IMR-90 (cell line): ENCODE results near the gene ABHD15.

Experiments used
- BHLHE40 ChIP-seq: fragments of 150-350 bp; IDR thresholded peaks from 2 replicates; pipeline ENCODE4 v1.6.1; 2016; ENCODE audit warnings: mild to moderate bottlenecking, low read depth, low read length
- CHD1 ChIP-seq: IDR thresholded peaks from 2 replicates; pipeline ENCODE4 v1.6.1; 2012; ENCODE audit warnings: low read depth, low read length, improper control_type of control experiment
- FOS ChIP-seq: fragments of 150-350 bp; IDR thresholded peaks from 2 replicates; pipeline ENCODE4 v1.6.1; 2016; ENCODE audit warnings: low read depth, low read length
- MAFK ChIP-seq: IDR thresholded peaks from 2 replicates; pipeline ENCODE4 v1.6.1; 2012; ENCODE audit warnings: low read depth, low read length, improper control_type of control experiment
- MXI1 ChIP-seq: IDR thresholded peaks from 2 replicates; pipeline ENCODE4 v1.6.1; 2012; ENCODE audit warnings: low read depth, mild to moderate bottlenecking, low read length, moderate library complexity, borderline replicate concordance
- POLR2A ChIP-seq: IDR thresholded peaks from 2 replicates; pipeline ENCODE4 v1.6.1; 2012; ENCODE audit warnings: mild to moderate bottlenecking, low read depth, low read length
- RCOR1 ChIP-seq: IDR thresholded peaks from 2 replicates; pipeline ENCODE4 v1.6.1; 2012; ENCODE audit warnings: mild to moderate bottlenecking, low read length, improper control_type of control experiment; ENCODE audit not compliant: insufficient replicate concordance
- RFX5 ChIP-seq: IDR thresholded peaks from 2 replicates; pipeline ENCODE4 v1.8.0; 2012; ENCODE audit warnings: low read depth, mild to moderate bottlenecking, low read length, moderate library complexity
- SMC3 ChIP-seq: fragments of 150-350 bp; IDR thresholded peaks from 2 replicates; pipeline ENCODE4 v1.6.1; 2016; ENCODE audit warnings: low read depth, mild to moderate bottlenecking, antibody characterized with exemption, low read length, moderate library complexity
- TF ChIP-seq, protein P1 (sequence below): conservative IDR thresholded peaks from 2 replicates; pipeline ENCODE4 v1.5.1; 2012; ENCODE audit warnings: mild to moderate bottlenecking, low read depth, low read length, improper control_type of control experiment
- TF ChIP-seq, protein P2 (sequence below): fragments of 150-350 bp; IDR thresholded peaks from 2 replicates; pipeline ENCODE4 v1.6.1; 2017; ENCODE audit warnings: mild to moderate bottlenecking, antibody characterized with exemption, low read length, low read depth

DNA sequence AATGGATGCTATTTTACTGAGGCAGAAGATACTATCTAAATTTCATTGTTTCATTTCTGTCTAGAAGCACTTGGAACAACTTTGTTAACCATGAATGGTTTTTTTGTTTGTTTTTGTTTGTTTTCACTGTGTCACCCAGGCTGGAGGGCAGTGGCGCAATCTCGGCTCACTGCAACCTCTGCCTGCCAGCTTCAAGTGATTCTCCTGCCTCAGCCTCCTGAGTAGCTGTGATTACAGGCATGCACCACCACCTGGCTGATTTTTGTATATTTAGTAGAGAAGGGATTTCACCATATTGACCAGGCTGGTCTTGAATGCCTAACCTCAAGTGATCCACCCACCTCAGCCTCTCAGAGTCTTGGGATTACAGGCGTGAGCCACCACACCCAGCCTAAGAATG, 40.5 kb downstream of the ABHD15 start:
- TF ChIP-seq, protein P1, sequence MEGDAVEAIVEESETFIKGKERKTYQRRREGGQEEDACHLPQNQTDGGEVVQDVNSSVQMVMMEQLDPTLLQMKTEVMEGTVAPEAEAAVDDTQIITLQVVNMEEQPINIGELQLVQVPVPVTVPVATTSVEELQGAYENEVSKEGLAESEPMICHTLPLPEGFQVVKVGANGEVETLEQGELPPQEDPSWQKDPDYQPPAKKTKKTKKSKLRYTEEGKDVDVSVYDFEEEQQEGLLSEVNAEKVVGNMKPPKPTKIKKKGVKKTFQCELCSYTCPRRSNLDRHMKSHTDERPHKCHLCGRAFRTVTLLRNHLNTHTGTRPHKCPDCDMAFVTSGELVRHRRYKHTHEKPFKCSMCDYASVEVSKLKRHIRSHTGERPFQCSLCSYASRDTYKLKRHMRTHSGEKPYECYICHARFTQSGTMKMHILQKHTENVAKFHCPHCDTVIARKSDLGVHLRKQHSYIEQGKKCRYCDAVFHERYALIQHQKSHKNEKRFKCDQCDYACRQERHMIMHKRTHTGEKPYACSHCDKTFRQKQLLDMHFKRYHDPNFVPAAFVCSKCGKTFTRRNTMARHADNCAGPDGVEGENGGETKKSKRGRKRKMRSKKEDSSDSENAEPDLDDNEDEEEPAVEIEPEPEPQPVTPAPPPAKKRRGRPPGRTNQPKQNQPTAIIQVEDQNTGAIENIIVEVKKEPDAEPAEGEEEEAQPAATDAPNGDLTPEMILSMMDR, result no peak
- TF ChIP-seq POLR2A (no peak), SMC3 (no peak), CHD1 (no peak), MXI1 (no peak), RCOR1 (no peak), BHLHE40 (no peak), FOS (no peak), RFX5 (no peak), MAFK (no peak)
- TF ChIP-seq, protein P2, sequence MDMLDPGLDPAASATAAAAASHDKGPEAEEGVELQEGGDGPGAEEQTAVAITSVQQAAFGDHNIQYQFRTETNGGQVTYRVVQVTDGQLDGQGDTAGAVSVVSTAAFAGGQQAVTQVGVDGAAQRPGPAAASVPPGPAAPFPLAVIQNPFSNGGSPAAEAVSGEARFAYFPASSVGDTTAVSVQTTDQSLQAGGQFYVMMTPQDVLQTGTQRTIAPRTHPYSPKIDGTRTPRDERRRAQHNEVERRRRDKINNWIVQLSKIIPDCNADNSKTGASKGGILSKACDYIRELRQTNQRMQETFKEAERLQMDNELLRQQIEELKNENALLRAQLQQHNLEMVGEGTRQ, result no peak
